Stimulated activated naive CD8-positive, alpha-beta T cell treated with anti-CD3 and anti-CD28 coated beads, Interleukin-15, amount 100 ng/mL, for 72 hours (primary cell): ENCODE results near the gene TM4SF1.

Source experiments
- ATAC-seq: fragments of 150-1000 bp; cut with Tn5 transposase; 2 replicates; pipeline ENCODE4 v1.10.0; 2021; ENCODE audit warnings: mild to moderate bottlenecking, moderate library complexity
- DNase-seq, 2 donors: peaks; one replicate each; pipeline ENCODE4 v3.0.0; 2021 to 2022
- H3K27ac Mint-ChIP-seq, 2 donors: one replicate each; pipeline ENCODE4 v1.8.0; 2022; ENCODE audit warnings: mild to moderate bottlenecking in 2 of 2, mixed read lengths in 2 of 2, moderate library complexity in 2 of 2
- H3K27me3 Mint-ChIP-seq: one replicate; pipeline ENCODE4 v1.8.0; 2022; ENCODE audit warnings: mixed read lengths
- H3K4me1 Mint-ChIP-seq: one replicate; pipeline ENCODE4 v1.8.0; 2022; ENCODE audit warnings: mild to moderate bottlenecking, mixed read lengths
- H3K4me3 Mint-ChIP-seq, 2 donors: one replicate each; pipeline ENCODE4 v1.8.0; 2022; ENCODE audit warnings: mild to moderate bottlenecking in 2 of 2, mixed read lengths in 2 of 2, moderate library complexity in 1 of 2
- H3K9me3 Mint-ChIP-seq, 2 donors: one replicate each; pipeline ENCODE4 v1.8.0; 2022; ENCODE audit warnings: mixed read lengths in 2 of 2

Gene TM4SF1

GRCh38 chr3:149371001-149371722, 6.3 kb downstream of the TM4SF1 start:
- H3K4me3 Mint-ChIP-seq = no peak overlapping the region
- H3K27ac Mint-ChIP-seq = no peak overlapping the region
- peaks cover 11% of the 10 kb centered on the region for H3K4me1 Mint-ChIP-seq
- H3K9me3 Mint-ChIP-seq = no peaks in the 10 kb centered on the region
- DNase-seq = no peak
- peaks cover 31% of the 10 kb centered on the region for H3K27me3 Mint-ChIP-seq
- ATAC-seq = no peak

GRCh38 chr3:149369991-149370866, 7.2 kb downstream of the TM4SF1 start:
- DNase-seq = no peak

GRCh38 chr3:149368674-149369497, 8.6 kb downstream of the TM4SF1 start:
- Mint-ChIP-seq H3K4me1 (peaks cover 11% of the 10 kb centered on the region), H3K4me3 (no peak overlapping the region), H3K27ac (no peak overlapping the region), H3K27me3 (peaks cover 22% of the 10 kb centered on the region), H3K9me3 (no peaks in the 10 kb centered on the region)
- ATAC-seq (no peak), DNase-seq (no peak)

More at GRCh38 chr3:149369991-149370866, 7.2 kb downstream of the TM4SF1 start:
- no peak for ATAC-seq
- Mint-ChIP-seq H3K4me3 (no peak overlapping the region), H3K27me3 (peaks cover 29% of the 10 kb centered on the region), H3K27ac (no peak overlapping the region), H3K9me3 (no peaks in the 10 kb centered on the region), H3K4me1 (peaks cover 11% of the 10 kb centered on the region)

- ATAC-seq (no peak), DNase-seq (no peak)
- Mint-ChIP-seq H3K4me1 (peaks cover 11% of the 10 kb centered on the region), H3K27ac (no peak overlapping the region), H3K4me3 (no peak overlapping the region), H3K9me3 (no peaks in the 10 kb centered on the region), H3K27me3 (peaks cover 22% of the 10 kb centered on the region)
Observed at GRCh38 chr3:149368201-149368673, 9.2 kb downstream of the TM4SF1 start.

- Mint-ChIP-seq H3K4me3 (no peak overlapping the region), H3K4me1 (peaks cover 11% of the 10 kb centered on the region), H3K9me3 (no peaks in the 10 kb centered on the region), H3K27ac (peak overlapping the region in 1 of 2 donors; percentile 55), H3K27me3 (peaks cover 14% of the 10 kb centered on the region)
- DNase-seq = peak in 1 of 2 donors; percentile 18
- ATAC-seq = peak; percentile 85
Observed at GRCh38 chr3:149366941-149367840, 10.3 kb downstream of the TM4SF1 start.

- Mint-ChIP-seq H3K27me3 (peaks cover 9% of the 10 kb centered on the region), H3K4me1 (peaks cover 11% of the 10 kb centered on the region), H3K27ac (no peak overlapping the region), H3K9me3 (no peaks in the 10 kb centered on the region), H3K4me3 (no peak overlapping the region)
- ATAC-seq = no peak
- DNase-seq = no peak
Observed at GRCh38 chr3:149366031-149366430, 11.4 kb downstream of the TM4SF1 start.

- Mint-ChIP-seq H3K9me3 (no peaks in the 10 kb centered on the region), H3K27me3 (peaks cover 6% of the 10 kb centered on the region), H3K4me1 (peaks cover 11% of the 10 kb centered on the region), H3K4me3 (no peak overlapping the region), H3K27ac (no peak overlapping the region)
- ATAC-seq (no peak), DNase-seq (no peak)
Observed at GRCh38 chr3:149364624-149365023, 12.8 kb downstream of the TM4SF1 start.

- no peaks in the 10 kb centered on the region for H3K9me3 Mint-ChIP-seq
- H3K27ac Mint-ChIP-seq = no peak overlapping the region
- DNase-seq (no peak), ATAC-seq (no peak)
- H3K4me1 Mint-ChIP-seq = peaks cover 11% of the 10 kb centered on the region
- peaks cover 19% of the 10 kb centered on the region for H3K27me3 Mint-ChIP-seq
- no peak overlapping the region for H3K4me3 Mint-ChIP-seq
Observed at GRCh38 chr3:149363053-149363452, 14.4 kb downstream of the TM4SF1 start.

- no peak for DNase-seq
- Mint-ChIP-seq H3K4me1 (peaks cover 9% of the 10 kb centered on the region), H3K4me3 (no peak overlapping the region), H3K9me3 (no peaks in the 10 kb centered on the region), H3K27ac (no peak overlapping the region), H3K27me3 (peaks cover 16% of the 10 kb centered on the region)
- no peak for ATAC-seq
Observed at GRCh38 chr3:149362366-149362765, 15.1 kb downstream of the TM4SF1 start.

- H3K4me3 Mint-ChIP-seq = no peak overlapping the region
- no peaks in the 10 kb centered on the region for H3K9me3 Mint-ChIP-seq
- H3K27ac Mint-ChIP-seq = no peak overlapping the region
- DNase-seq = no peak
- peaks cover 32% of the 10 kb centered on the region for H3K27me3 Mint-ChIP-seq
- no peaks in the 10 kb centered on the region for H3K4me1 Mint-ChIP-seq
- no peak for ATAC-seq
Observed at GRCh38 chr3:149356630-149357029, 20.8 kb downstream of the TM4SF1 start.

- Mint-ChIP-seq H3K27ac (no peak overlapping the region), H3K4me3 (no peak overlapping the region), H3K9me3 (no peaks in the 10 kb centered on the region), H3K4me1 (no peaks in the 10 kb centered on the region), H3K27me3 (peaks cover 34% of the 10 kb centered on the region)
- DNase-seq = no peak
- no peak for ATAC-seq
Observed at GRCh38 chr3:149356044-149356592, 21.3 kb downstream of the TM4SF1 start.

- no peaks in the 10 kb centered on the region for H3K4me1 Mint-ChIP-seq
Observed at GRCh38 chr3:149353581-149354184, 23.8 kb downstream of the TM4SF1 start.

GRCh38 chr3:149352556-149352955, 24.9 kb downstream of the TM4SF1 start:
- Mint-ChIP-seq H3K27me3 (peaks cover 35% of the 10 kb centered on the region), H3K27ac (no peak overlapping the region), H3K4me1 (no peaks in the 10 kb centered on the region), H3K9me3 (no peaks in the 10 kb centered on the region), H3K4me3 (no peak overlapping the region)
- DNase-seq = peak; percentile 15 to 22
- peak; percentile 76 for ATAC-seq

More at GRCh38 chr3:149353581-149354184, 23.8 kb downstream of the TM4SF1 start:
- no peaks in the 10 kb centered on the region for H3K9me3 Mint-ChIP-seq
- H3K27ac Mint-ChIP-seq = no peak overlapping the region
- H3K4me3 Mint-ChIP-seq = no peak overlapping the region
- no peak for DNase-seq
- no peak for ATAC-seq
- H3K27me3 Mint-ChIP-seq = peaks cover 36% of the 10 kb centered on the region

- DNase-seq (no peak), ATAC-seq (no peak)
- no peaks in the 10 kb centered on the region for H3K4me1 Mint-ChIP-seq
- no peaks in the 10 kb centered on the region for H3K9me3 Mint-ChIP-seq
- peaks cover 47% of the 10 kb centered on the region for H3K27me3 Mint-ChIP-seq
- no peak overlapping the region for H3K4me3 Mint-ChIP-seq
- H3K27ac Mint-ChIP-seq = no peak overlapping the region
Observed at GRCh38 chr3:149343951-149344350, 33.5 kb downstream of the TM4SF1 start.
